Trophoblast cell (in vitro differentiated cells and primary cell): ENCODE results near the gene LPCAT2.

ENCODE experiments used
- DNase-seq, 2 donors: peaks; one replicate each; pipeline ENCODE4 v3.0.0-alpha.2; 2016
- H2AFZ ChIP-seq: 2 replicates; pipeline ENCODE4 v1.6.1; 2013; ENCODE audit warnings: low read length, moderate library complexity, mild to moderate bottlenecking; ENCODE audit not compliant: insufficient read depth, poor library complexity
- H2AK5ac ChIP-seq: 2 replicates; pipeline ENCODE4 v1.6.1; 2013; ENCODE audit warnings: mild to moderate bottlenecking, low read length
- H2BK120ac ChIP-seq: 2 replicates; pipeline ENCODE4 v1.6.1; 2013; ENCODE audit warnings: low read length, mild to moderate bottlenecking, moderate library complexity; ENCODE audit not compliant: insufficient read depth, poor library complexity
- H2BK12ac ChIP-seq: 2 replicates; pipeline ENCODE4 v1.6.1; 2013; ENCODE audit warnings: mild to moderate bottlenecking, low read length, moderate library complexity
- H2BK5ac ChIP-seq: 2 replicates; pipeline ENCODE4 v1.6.1; 2013; ENCODE audit warnings: low read length, low read depth, moderate library complexity, mild to moderate bottlenecking; ENCODE audit not compliant: poor library complexity
- H3K14ac ChIP-seq: 2 replicates; pipeline ENCODE4 v1.6.1; 2013; ENCODE audit warnings: mild to moderate bottlenecking, low read length
- H3K18ac ChIP-seq: 2 replicates; pipeline ENCODE4 v1.6.1; 2013; ENCODE audit warnings: mild to moderate bottlenecking, low read length
- H3K23ac ChIP-seq: 2 replicates; pipeline ENCODE4 v1.6.1; 2013; ENCODE audit warnings: low read length
- H3K27ac ChIP-seq: 2 replicates; pipeline ENCODE4 v1.5.1; 2013; ENCODE audit warnings: low read depth, mild to moderate bottlenecking, inconsistent platforms, low read length, moderate library complexity
- H3K27me3 ChIP-seq: 2 replicates; pipeline ENCODE4 v1.6.1; 2013; ENCODE audit warnings: inconsistent platforms, mild to moderate bottlenecking, low read length, moderate library complexity; ENCODE audit not compliant: insufficient read depth
- H3K36me3 ChIP-seq, 2 experiments: 1 replicate in 1 of 2; 2 replicates in 1 of 2; pipeline ENCODE4 v1.6.1; 2013; ENCODE audit warnings: low read length in 2 of 2, mild to moderate bottlenecking in 2 of 2, moderate library complexity in 1 of 2; ENCODE audit not compliant: insufficient read depth in 2 of 2, control insufficient read depth in 1 of 2
- H3K4ac ChIP-seq: 2 replicates; pipeline ENCODE4 v1.6.1; 2013; ENCODE audit warnings: low read depth, mild to moderate bottlenecking, low read length, moderate library complexity
- H3K4me1 ChIP-seq, 2 experiments: 1 replicate in 1 of 2; 2 replicates in 1 of 2; pipeline ENCODE4 v1.6.1; 2013; ENCODE audit warnings: low read length in 2 of 2, mild to moderate bottlenecking in 2 of 2, moderate library complexity in 1 of 2; ENCODE audit not compliant: insufficient read depth in 2 of 2, control insufficient read depth in 1 of 2
- H3K4me2 ChIP-seq: 2 replicates; pipeline ENCODE4 v1.6.1; 2013; ENCODE audit warnings: inconsistent platforms, mild to moderate bottlenecking, low read length, moderate library complexity
- H3K4me3 ChIP-seq: 2 replicates; pipeline ENCODE4 v1.5.1; 2013; ENCODE audit warnings: mild to moderate bottlenecking, low read depth, low read length, inconsistent platforms
- H3K79me1 ChIP-seq: one replicate; pipeline ENCODE4 v1.6.1; 2013; ENCODE audit warnings: low read length
- H3K79me2 ChIP-seq: 2 replicates; pipeline ENCODE4 v1.6.1; 2013; ENCODE audit warnings: low read length, mild to moderate bottlenecking; ENCODE audit not compliant: control insufficient read depth, insufficient read depth, poor library complexity
- H3K9ac ChIP-seq: 2 replicates; pipeline ENCODE4 v1.6.1; 2013; ENCODE audit warnings: mild to moderate bottlenecking, low read length
- H3K9me3 ChIP-seq: 2 replicates; pipeline ENCODE4 v1.6.1; 2013; ENCODE audit warnings: low read depth, mild to moderate bottlenecking, control low read depth, inconsistent platforms, low read length; ENCODE audit not compliant: insufficient read depth
- H4K12ac ChIP-seq: 2 replicates; pipeline ENCODE4 v1.6.1; 2013; ENCODE audit warnings: low read depth, mild to moderate bottlenecking, low read length, moderate library complexity
- H4K8ac ChIP-seq: 2 replicates; pipeline ENCODE4 v1.6.1; 2013; ENCODE audit warnings: low read depth, mild to moderate bottlenecking, low read length, moderate library complexity
- H4K91ac ChIP-seq: one replicate; pipeline ENCODE4 v1.6.1; 2013; ENCODE audit warnings: low read depth, mild to moderate bottlenecking, low read length, moderate library complexity
- WGBS: extraction: QIAGEN DNeasy Blood & Tissue Kit; methylation state at CpG from one replicate; pipeline ENCODE4 v1.1.7; 2013; ENCODE audit warnings: missing lambda C conversion rate; ENCODE audit not compliant: insufficient read length, insufficient coverage; ENCODE audit errors: extremely low coverage; 5-methylcytosine and 5-hydroxymethylcytosine counted together

Gene LPCAT2

DNA sequence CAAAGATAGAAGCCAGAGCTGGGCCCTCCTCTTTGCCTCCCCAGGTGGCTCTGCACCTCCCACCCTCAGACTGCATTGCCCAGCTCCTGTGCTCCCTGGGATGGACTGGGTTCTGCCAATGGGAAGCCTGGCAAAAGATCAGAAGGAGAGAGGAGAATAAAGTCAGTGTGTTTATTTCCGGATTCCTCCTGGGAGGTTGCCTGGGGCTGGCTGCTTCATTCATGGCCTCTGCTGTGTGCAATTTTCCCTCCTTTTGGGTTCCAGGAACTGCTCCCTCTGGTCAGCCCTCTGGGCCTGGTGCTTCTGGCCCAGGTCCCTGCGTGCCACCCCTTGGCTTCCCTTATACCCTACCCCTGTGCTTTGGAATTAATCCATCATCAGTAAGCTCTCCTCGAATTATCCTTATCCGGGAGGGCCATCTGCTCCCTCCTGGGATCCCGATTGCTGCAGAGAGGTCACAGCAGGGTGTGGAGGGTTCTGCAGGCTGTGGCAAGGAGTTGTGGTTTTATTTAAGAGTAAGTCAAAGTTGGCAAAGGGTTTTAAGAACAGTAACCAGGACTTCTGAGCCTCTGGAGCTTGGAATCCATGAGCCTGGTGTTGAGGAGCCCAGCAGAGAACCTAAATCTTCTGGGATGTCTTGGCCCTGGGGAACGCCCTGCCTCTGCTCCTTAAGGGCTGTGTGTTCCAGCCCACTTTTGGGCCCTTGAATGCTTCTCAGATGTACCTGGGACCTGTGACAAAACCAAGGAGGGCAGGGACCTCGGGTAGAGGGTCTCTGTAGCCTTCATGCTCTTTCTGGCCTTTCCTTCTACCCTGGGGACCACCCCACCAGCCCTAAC, 38.1 kb upstream of the LPCAT2 start:
- WGBS, result no CpG with 5 or more reads among the region's 7 CpGs

DNA sequence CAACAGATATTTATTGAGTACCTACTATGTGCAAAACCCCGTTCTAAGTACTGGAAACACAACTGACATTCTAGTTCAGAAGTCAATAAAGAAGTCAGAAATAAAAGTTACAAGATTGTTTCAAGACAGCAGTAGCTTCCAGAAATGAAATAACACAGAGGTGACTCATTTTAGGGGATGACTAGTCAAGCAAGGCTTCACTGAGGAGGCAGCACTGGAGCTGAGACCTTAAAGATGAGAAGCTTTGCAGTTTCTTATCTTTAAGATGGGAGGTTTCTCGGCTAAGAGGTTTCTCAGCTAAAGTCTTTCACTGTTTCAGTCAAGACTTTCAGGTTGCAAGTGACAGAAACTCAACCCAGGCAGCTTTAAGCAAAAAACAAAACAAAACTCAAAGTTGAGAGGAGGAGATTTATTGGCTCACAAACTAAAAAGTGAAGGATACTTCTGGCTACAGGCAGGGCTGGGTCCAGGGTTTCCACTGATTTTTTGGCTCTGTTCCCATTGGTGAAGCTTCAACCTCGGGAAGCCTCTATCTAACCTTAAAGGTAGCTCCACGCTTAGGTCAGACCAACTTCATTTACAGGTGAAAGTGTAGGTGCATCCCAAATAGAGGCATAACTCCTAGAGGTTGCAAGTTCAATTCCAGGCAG, 37.3 kb upstream of the LPCAT2 start:
- Histone ChIP-seq H3K4me1 (peaks cover 30 to 36% of the 10 kb centered on the region in 2 experiments), H3K4me3 (no peak overlapping the region), H3K18ac (no peak overlapping the region), H3K23ac (no peak overlapping the region), H2BK5ac (peak overlapping the region; percentile 85), H2AK5ac (no peak overlapping the region), H3K79me2 (peaks cover 1% of the 10 kb centered on the region), H3K14ac (no peak overlapping the region), H2BK12ac (peak overlapping the region; percentile 59), H3K79me1 (peaks cover 30% of the 10 kb centered on the region), H3K27me3 (no peaks in the 10 kb centered on the region), H4K12ac (no peak overlapping the region), H3K9me3 (no peaks in the 10 kb centered on the region), H3K27ac (peak overlapping the region; percentile 80), H3K36me3 (no peaks in the 10 kb centered on the region), H4K8ac (peak overlapping the region; percentile 23), H2AFZ (no peak overlapping the region), H3K9ac (no peak overlapping the region), H3K4me2 (no peak overlapping the region), H2BK120ac (peak overlapping the region; percentile 41), H4K91ac (peak overlapping the region; percentile 73), H3K4ac (no peak overlapping the region)
- DNase-seq, result peak; percentile 72 to 87
- WGBS, result no CpG with 5 or more reads among the region's 4 CpGs

More for the DNA sequence above, 38.1 kb upstream of the LPCAT2 start:
- Histone ChIP-seq H3K36me3 (no peaks in the 10 kb centered on the region), H3K4me1 (peaks cover 27 to 33% of the 10 kb centered on the region in 2 experiments), H3K23ac (no peak overlapping the region), H3K27me3 (no peaks in the 10 kb centered on the region), H4K91ac (peak overlapping the region; percentile 89), H3K4me3 (no peak overlapping the region), H4K8ac (peak overlapping the region; percentile 59), H3K4me2 (no peak overlapping the region), H2AK5ac (peak overlapping the region; percentile 51), H3K27ac (peak overlapping the region; percentile 74), H3K14ac (peak overlapping the region; percentile 69), H3K79me1 (peaks cover 26% of the 10 kb centered on the region), H3K18ac (peak overlapping the region; percentile 28), H2AFZ (peak overlapping the region; percentile 23), H3K9me3 (peaks cover 2% of the 10 kb centered on the region), H2BK5ac (peak overlapping the region; percentile 78), H3K9ac (no peak overlapping the region), H2BK120ac (peak overlapping the region; percentile 87), H2BK12ac (peak overlapping the region; percentile 78), H3K4ac (peak overlapping the region; percentile 42), H3K79me2 (peaks cover 1% of the 10 kb centered on the region), H4K12ac (no peak overlapping the region)
- DNase-seq, result peak; percentile 7 to 40

DNA sequence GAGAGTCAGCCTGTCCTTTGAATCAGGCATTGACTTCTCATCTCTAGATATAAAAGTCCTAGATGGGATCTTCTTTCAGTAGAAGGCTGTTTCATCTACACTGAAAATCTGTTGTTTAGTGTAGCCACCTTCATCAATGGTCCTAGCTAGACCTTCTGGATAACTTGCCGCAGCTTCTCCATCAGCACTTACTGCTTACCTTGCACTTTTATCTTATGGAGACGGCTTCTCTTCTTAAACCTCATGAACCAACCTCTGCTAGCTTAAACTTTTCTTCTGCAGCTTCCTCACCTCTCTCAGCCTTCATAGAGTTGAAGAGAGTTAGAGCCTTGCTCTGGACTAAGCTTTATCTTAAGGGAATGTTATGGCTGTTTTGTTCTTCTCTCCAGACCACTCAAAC, 35.3 kb upstream of the LPCAT2 start:
- H3K36me3 ChIP-seq, result no peaks in the 10 kb centered on the region
- no peak overlapping the region for H3K27ac ChIP-seq
- H3K4me1 ChIP-seq, result peaks cover 29 to 39% of the 10 kb centered on the region in 2 experiments
- no peaks in the 10 kb centered on the region for H3K27me3 ChIP-seq
- H3K79me1 ChIP-seq, result peaks cover 42% of the 10 kb centered on the region
- no peak overlapping the region for H3K9ac ChIP-seq
- no peak overlapping the region for H3K4me3 ChIP-seq
- peak overlapping the region; percentile 16 for H4K91ac ChIP-seq
- H2AK5ac ChIP-seq, result no peak overlapping the region
- H2AFZ ChIP-seq, result no peak overlapping the region
- H2BK120ac ChIP-seq, result peak overlapping the region; percentile 43
- peaks cover 1% of the 10 kb centered on the region for H3K79me2 ChIP-seq
- no peak overlapping the region for H4K12ac ChIP-seq
- H2BK12ac ChIP-seq, result no peak overlapping the region
- WGBS, result no CpG with 5 or more reads among the region's 2 CpGs
- no peak for DNase-seq
- no peak overlapping the region for H2BK5ac ChIP-seq
- no peaks in the 10 kb centered on the region for H3K9me3 ChIP-seq
- no peak overlapping the region for H3K14ac ChIP-seq
- H3K23ac ChIP-seq, result no peak overlapping the region
- no peak overlapping the region for H3K4me2 ChIP-seq
- no peak overlapping the region for H3K4ac ChIP-seq
- H4K8ac ChIP-seq, result no peak overlapping the region
- H3K18ac ChIP-seq, result no peak overlapping the region

DNA sequence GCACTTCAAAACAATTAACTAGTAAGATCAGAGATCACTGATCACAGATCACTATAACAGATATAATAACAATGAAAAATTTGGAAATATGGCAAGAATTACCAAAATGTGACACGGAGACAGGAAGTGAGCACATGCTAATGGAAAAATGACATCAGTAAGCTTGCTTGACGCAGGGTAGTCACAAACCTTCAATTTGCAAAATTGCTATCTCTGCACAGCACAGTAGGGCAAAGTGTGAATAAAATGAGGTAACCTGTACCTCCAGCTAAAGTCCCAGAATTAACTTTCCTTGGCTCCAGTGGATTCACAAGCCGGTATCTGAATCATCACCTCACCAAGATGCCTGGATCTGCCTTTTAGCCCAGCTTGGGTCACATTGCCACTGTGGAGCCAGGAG, 34.1 kb upstream of the LPCAT2 start:
- Histone ChIP-seq H4K91ac (peak overlapping the region; percentile 95), H2AFZ (no peak overlapping the region), H3K4ac (peak overlapping the region; percentile 37), H4K8ac (peak overlapping the region; percentile 85), H3K18ac (peak overlapping the region; percentile 78), H3K4me2 (no peak overlapping the region), H4K12ac (no peak overlapping the region), H3K9me3 (no peaks in the 10 kb centered on the region), H2BK5ac (peak overlapping the region; percentile 67), H3K14ac (peak overlapping the region; percentile 80), H3K27me3 (no peaks in the 10 kb centered on the region), H2AK5ac (peak overlapping the region; percentile 71), H3K23ac (no peak overlapping the region), H3K79me2 (peaks cover 10% of the 10 kb centered on the region), H3K4me1 (peaks cover 31 to 40% of the 10 kb centered on the region in 2 experiments), H2BK120ac (peak overlapping the region; percentile 93), H3K79me1 (peaks cover 50% of the 10 kb centered on the region), H3K27ac (peak overlapping the region; percentile 61), H3K9ac (no peak overlapping the region), H3K4me3 (no peak overlapping the region), H3K36me3 (no peaks in the 10 kb centered on the region), H2BK12ac (peak overlapping the region; percentile 97)
- WGBS, result no CpG with 5 or more reads among the region's 3 CpGs
- DNase-seq, result peak; percentile 62 to 91
